Panc1 (cell line): Measurements from ENCODE around the gene GAB4.

ENCODE experiments used
- POLR2AphosphoS5 ChIP-seq: IDR thresholded peaks from 2 replicates; pipeline ENCODE4 v1.6.1; 2012; ENCODE audit warnings: mild to moderate bottlenecking, low read depth, low read length, moderate library complexity
- TF ChIP-seq, protein P1 (sequence below): fragments of 450-650 bp; IDR thresholded peaks from 2 replicates; pipeline ENCODE4 v1.5.1; 2017; ENCODE audit warnings: mild to moderate bottlenecking

DNA sequence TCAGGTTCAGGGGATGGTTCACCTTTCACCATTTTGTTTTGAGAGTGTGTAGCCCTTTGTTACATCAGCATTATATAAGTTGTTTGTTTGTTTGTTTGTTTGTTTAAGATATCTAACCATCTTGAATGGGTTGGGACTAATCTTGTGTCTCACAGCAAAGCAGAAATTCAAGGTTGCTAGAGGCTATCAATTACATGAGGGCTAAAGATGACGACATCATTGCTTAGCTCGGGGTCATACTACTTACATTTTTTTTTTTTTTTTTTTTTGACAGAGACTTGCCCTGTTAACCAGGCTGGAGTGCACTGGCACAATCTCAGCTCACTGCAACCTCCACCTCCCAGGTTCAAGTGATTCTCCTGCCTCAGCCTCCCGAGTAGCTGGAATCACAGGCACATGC, 95.7 kb downstream of the GAB4 start:
- TF ChIP-seq, protein P1, sequence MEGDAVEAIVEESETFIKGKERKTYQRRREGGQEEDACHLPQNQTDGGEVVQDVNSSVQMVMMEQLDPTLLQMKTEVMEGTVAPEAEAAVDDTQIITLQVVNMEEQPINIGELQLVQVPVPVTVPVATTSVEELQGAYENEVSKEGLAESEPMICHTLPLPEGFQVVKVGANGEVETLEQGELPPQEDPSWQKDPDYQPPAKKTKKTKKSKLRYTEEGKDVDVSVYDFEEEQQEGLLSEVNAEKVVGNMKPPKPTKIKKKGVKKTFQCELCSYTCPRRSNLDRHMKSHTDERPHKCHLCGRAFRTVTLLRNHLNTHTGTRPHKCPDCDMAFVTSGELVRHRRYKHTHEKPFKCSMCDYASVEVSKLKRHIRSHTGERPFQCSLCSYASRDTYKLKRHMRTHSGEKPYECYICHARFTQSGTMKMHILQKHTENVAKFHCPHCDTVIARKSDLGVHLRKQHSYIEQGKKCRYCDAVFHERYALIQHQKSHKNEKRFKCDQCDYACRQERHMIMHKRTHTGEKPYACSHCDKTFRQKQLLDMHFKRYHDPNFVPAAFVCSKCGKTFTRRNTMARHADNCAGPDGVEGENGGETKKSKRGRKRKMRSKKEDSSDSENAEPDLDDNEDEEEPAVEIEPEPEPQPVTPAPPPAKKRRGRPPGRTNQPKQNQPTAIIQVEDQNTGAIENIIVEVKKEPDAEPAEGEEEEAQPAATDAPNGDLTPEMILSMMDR: no peak
- no peak for TF ChIP-seq POLR2AphosphoS5
